ENCODE data around the gene RAB37. TPM values are rescaled to one million over a fixed set of nuclear protein-coding genes. Genes with fewer than 3 reads are reported as not detected.

The RAB37 gene
- total RNA-seq, 2 experiments from 2014 or later: 2.1 to 2.3 TPM

GRCh38 chr17:74776044-74776962 is 39.2 kb downstream of the RAB37 start, which contains the start of gene NAT9:
NAT9 (minus strand) TSS chr17:74776345; CDS start chr17:74775698, 647 bp downstream.
- Mint-ChIP-seq H3K27me3 (ENCODE audit: low read depth) (no peaks in the 10 kb centered on the region), H3K36me3 (ENCODE audit: low read depth) (peaks cover 17% of the 10 kb centered on the region), H3K9me3 (no peaks in the 10 kb centered on the region), H3K4me3 (peak within 1 kb of the TSS; percentile 100), H3K27ac (peak within 1 kb of the TSS; percentile 89), H3K4me1 (ENCODE audit: low read depth) (peaks cover 62% of the 10 kb centered on the region)
- peak; percentile 98 for DNase-seq
- CTCF ChIA-PET: interaction anchor here (0.8 to 4.2 kb wide), 11 partner anchors 9 to 186 kb away, joined by 3 to 41 read pairs (median 5); partner anchors contain the start of gene RAB37
- intact Hi-C loops (cut with micrococcal nuclease): loop anchor here (1.0 to 5.0 kb wide), 2 partner anchors 28 to 96 kb away; partner anchors contain the start of genes FDXR and NHERF1

- CTCF ChIA-PET: interaction anchor here (0.8 to 4.2 kb wide), 9 partner anchors 10 to 185 kb away, joined by 3 to 41 read pairs (median 5); partner anchors contain the start of gene RAB37
- H3K27ac Mint-ChIP-seq: no peak overlapping the region
- intact Hi-C loops (cut with micrococcal nuclease): loop anchor here (1.0 to 5.0 kb wide), 2 partner anchors 29 to 95 kb away; partner anchors contain the start of genes FDXR and NHERF1
- H3K9me3 Mint-ChIP-seq: no peaks in the 10 kb centered on the region
- H3K36me3 Mint-ChIP-seq (ENCODE audit: low read depth): peaks cover 17% of the 10 kb centered on the region
- H3K4me3 Mint-ChIP-seq: peak overlapping the region; percentile 100
- no peak for DNase-seq
- H3K4me1 Mint-ChIP-seq (ENCODE audit: low read depth): peaks cover 69% of the 10 kb centered on the region
- H3K27me3 Mint-ChIP-seq (ENCODE audit: low read depth): no peaks in the 10 kb centered on the region
Measured at GRCh38 chr17:74776990-74777389, 39.9 kb downstream of the RAB37 start.

GRCh38 chr17:74777901-74778515 is 41.0 kb downstream of the RAB37 start:
- Mint-ChIP-seq H3K9me3 (no peaks in the 10 kb centered on the region), H3K36me3 (ENCODE audit: low read depth) (peaks cover 15% of the 10 kb centered on the region), H3K4me1 (ENCODE audit: low read depth) (peaks cover 66% of the 10 kb centered on the region), H3K4me3 (peak overlapping the region; percentile 47), H3K27me3 (ENCODE audit: low read depth) (no peaks in the 10 kb centered on the region), H3K27ac (no peak overlapping the region)
- no peak for DNase-seq
- intact Hi-C loops (cut with micrococcal nuclease): loop anchor here (5.0 kb wide), 1 partner anchor 94 kb away; the partner anchor contains the start of gene FDXR
- CTCF ChIA-PET: interaction anchor here (1.1 to 4.2 kb wide), 4 partner anchors 13 to 40 kb away, joined by 3 to 41 read pairs (median 14); partner anchors contain the start of gene RAB37

- peaks cover 61% of the 10 kb centered on the region for H3K4me1 Mint-ChIP-seq (ENCODE audit: low read depth)
- H3K36me3 Mint-ChIP-seq (ENCODE audit: low read depth): peaks cover 12% of the 10 kb centered on the region
- no peaks in the 10 kb centered on the region for H3K27me3 Mint-ChIP-seq (ENCODE audit: low read depth)
- DNase-seq: no peak
- intact Hi-C loops (cut with micrococcal nuclease): loop anchor here (5.0 kb wide), 1 partner anchor 93 kb away; the partner anchor contains the start of gene FDXR
- CTCF ChIA-PET: interaction anchor here (0.8 to 7.1 kb wide), 11 partner anchors 8 to 182 kb away, joined by 3 to 41 read pairs (median 5); partner anchors contain the start of gene RAB37
- no peak overlapping the region for H3K4me3 Mint-ChIP-seq
- H3K9me3 Mint-ChIP-seq: no peaks in the 10 kb centered on the region
- H3K27ac Mint-ChIP-seq: peak overlapping the region; percentile 40
Measured at GRCh38 chr17:74778960-74779359, 41.9 kb downstream of the RAB37 start.

GRCh38 chr17:74779501-74779900 is 42.4 kb downstream of the RAB37 start:
- intact Hi-C loops (cut with micrococcal nuclease): loop anchor here (5.0 kb wide), 1 partner anchor 93 kb away; the partner anchor contains the start of gene FDXR
- Mint-ChIP-seq H3K36me3 (ENCODE audit: low read depth) (peaks cover 9% of the 10 kb centered on the region), H3K4me1 (ENCODE audit: low read depth) (peaks cover 64% of the 10 kb centered on the region), H3K9me3 (no peaks in the 10 kb centered on the region), H3K4me3 (peak overlapping the region; percentile 43), H3K27me3 (ENCODE audit: low read depth) (no peaks in the 10 kb centered on the region), H3K27ac (peak overlapping the region; percentile 89)
- DNase-seq: no peak
- CTCF ChIA-PET: interaction anchor here (0.8 to 7.1 kb wide), 14 partner anchors 8 to 181 kb away, joined by 3 to 41 read pairs (median 3); partner anchors contain the start of gene RAB37

- Mint-ChIP-seq H3K4me1 (ENCODE audit: low read depth) (peaks cover 68% of the 10 kb centered on the region), H3K36me3 (ENCODE audit: low read depth) (peaks cover 9% of the 10 kb centered on the region), H3K4me3 (peak overlapping the region; percentile 43), H3K27ac (peak overlapping the region; percentile 89), H3K27me3 (ENCODE audit: low read depth) (no peaks in the 10 kb centered on the region), H3K9me3 (no peaks in the 10 kb centered on the region)
- CTCF ChIA-PET: interaction anchor here (0.8 to 7.1 kb wide), 12 partner anchors 9 to 181 kb away, joined by 3 to 41 read pairs (median 4); partner anchors contain the start of gene RAB37
- intact Hi-C loops (cut with micrococcal nuclease): loop anchor here (1.0 to 10.0 kb wide), 4 partner anchors 32 to 405 kb away; partner anchors contain the start of genes FDXR, NHERF1 and SUMO2
- DNase-seq: peak; percentile 84
Measured at GRCh38 chr17:74779948-74780400, 42.9 kb downstream of the RAB37 start.

GRCh38 chr17:74780443-74781238 is 43.6 kb downstream of the RAB37 start:
- CTCF ChIA-PET: interaction anchor here (0.7 to 7.1 kb wide), 15 partner anchors 8 to 177 kb away, joined by 3 to 40 read pairs (median 4); partner anchors contain the start of gene RAB37
- intact Hi-C loops (cut with micrococcal nuclease): loop anchor here (1.0 to 10.0 kb wide), 3 partner anchors 32 to 404 kb away; partner anchors contain the start of genes NHERF1 and SUMO2
- H3K36me3 Mint-ChIP-seq (ENCODE audit: low read depth): peaks cover 9% of the 10 kb centered on the region
- peak overlapping the region; percentile 69 for H3K27ac Mint-ChIP-seq
- no peaks in the 10 kb centered on the region for H3K27me3 Mint-ChIP-seq (ENCODE audit: low read depth)
- no peaks in the 10 kb centered on the region for H3K9me3 Mint-ChIP-seq
- peaks cover 70% of the 10 kb centered on the region for H3K4me1 Mint-ChIP-seq (ENCODE audit: low read depth)
- DNase-seq: peak; percentile 62
- H3K4me3 Mint-ChIP-seq: no peak overlapping the region

GRCh38 chr17:74782571-74782970 is 45.5 kb downstream of the RAB37 start:
- CTCF ChIA-PET: interaction anchor here (0.8 to 7.1 kb wide), 7 partner anchors 9 to 47 kb away, joined by 3 to 40 read pairs (median 5); no protein-coding TSS in a partner anchor
- intact Hi-C loops (cut with micrococcal nuclease): loop anchor here (10.0 kb wide), 1 partner anchor 402 kb away; the partner anchor contains the start of gene SUMO2
- peaks cover 5% of the 10 kb centered on the region for H3K36me3 Mint-ChIP-seq (ENCODE audit: low read depth)
- no peaks in the 10 kb centered on the region for H3K9me3 Mint-ChIP-seq
- DNase-seq: no peak
- no peaks in the 10 kb centered on the region for H3K27me3 Mint-ChIP-seq (ENCODE audit: low read depth)
- H3K27ac Mint-ChIP-seq: no peak overlapping the region
- peaks cover 72% of the 10 kb centered on the region for H3K4me1 Mint-ChIP-seq (ENCODE audit: low read depth)
- H3K4me3 Mint-ChIP-seq: no peak overlapping the region

GRCh38 chr17:74784125-74784810 is 47.2 kb downstream of the RAB37 start:
- Mint-ChIP-seq H3K27me3 (ENCODE audit: low read depth) (no peaks in the 10 kb centered on the region), H3K4me1 (ENCODE audit: low read depth) (peaks cover 65% of the 10 kb centered on the region), H3K9me3 (no peaks in the 10 kb centered on the region), H3K27ac (no peak overlapping the region), H3K36me3 (ENCODE audit: low read depth) (peaks cover 3% of the 10 kb centered on the region), H3K4me3 (no peak overlapping the region)
- no peak for DNase-seq
- intact Hi-C loops (cut with micrococcal nuclease): loop anchor here (10.0 kb wide), 1 partner anchor 401 kb away; the partner anchor contains the start of gene SUMO2
- CTCF ChIA-PET: interaction anchor here (0.6 to 7.1 kb wide), 7 partner anchors 7 to 269 kb away, joined by 3 to 40 read pairs (median 5); partner anchors contain the start of gene RAB37
